GM12892 (cell line): ENCODE data around the gene RAB4A.

Experiments
- POLR2A ChIP-seq: IDR thresholded peaks from 2 replicates; pipeline ENCODE4 v1.6.1; 2011; ENCODE audit warnings: low read depth, low read length, control low read depth
- POLR2AphosphoS5 ChIP-seq: IDR thresholded peaks from 2 replicates; pipeline ENCODE4 v1.6.1; 2011; ENCODE audit warnings: low read depth, low read length, control low read depth

- TF ChIP-seq POLR2A: no peak
- TF ChIP-seq POLR2AphosphoS5: no peak
Observed at GRCh38 chr1:229325401-229325800, 54.5 kb downstream of the RAB4A start.
